GM19468 (cell line): ENCODE results near the gene SMPD1.
"Not testable (repeated sequence)": the region's sequence is repeated elsewhere in the genome, so short reads cannot be mapped to it uniquely, and the experiment has no call there.

Experiments used
- ATAC-seq: cut with Tn5 transposase; IDR thresholded peaks from one replicate; pipeline ENCODE4 v1.9.1; 2021; ENCODE audit warnings: mild to moderate bottlenecking, moderate library complexity, moderate number of reproducible peaks; ENCODE audit not compliant: unreplicated experiment; ENCODE audit errors: extremely low read depth

The SMPD1 gene

DNA sequence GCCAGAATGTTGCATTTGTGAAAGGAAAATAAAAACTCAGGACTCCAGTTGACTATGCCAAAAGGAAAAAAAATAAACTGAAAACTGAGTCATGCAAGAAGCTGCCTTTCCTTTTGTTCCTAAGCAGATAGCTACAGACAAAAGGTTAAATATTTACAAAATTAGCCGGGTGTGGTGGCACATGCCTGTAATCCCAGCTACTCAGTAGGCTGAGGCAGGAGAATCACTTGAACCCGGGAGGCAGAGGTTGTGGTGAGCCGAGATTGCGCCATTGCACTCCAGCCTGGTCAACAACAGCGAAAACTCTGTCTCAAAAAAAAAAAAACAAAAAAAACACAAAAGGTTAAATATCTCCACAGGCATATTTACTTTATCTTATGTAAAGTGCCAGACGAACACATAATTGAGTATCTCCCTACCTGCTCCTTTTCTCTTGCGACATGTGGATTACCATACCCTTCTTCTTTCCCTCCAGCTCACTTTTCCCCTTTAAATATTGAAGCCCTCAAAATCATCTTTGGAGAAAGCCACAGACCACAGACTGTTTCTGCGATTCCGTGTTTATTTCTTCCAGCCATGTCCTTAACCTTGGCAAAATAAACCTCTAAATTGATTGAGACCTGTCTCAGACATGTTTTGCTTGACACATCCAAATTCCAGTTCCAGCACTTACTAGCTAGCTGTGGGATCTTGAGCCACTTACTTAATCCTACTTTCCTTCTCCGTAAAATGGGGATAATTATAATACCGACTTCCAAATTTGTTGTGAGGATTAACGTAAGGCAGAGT lies 2.3 kb upstream of the SMPD1 start:
- ATAC-seq: no peak

DNA sequence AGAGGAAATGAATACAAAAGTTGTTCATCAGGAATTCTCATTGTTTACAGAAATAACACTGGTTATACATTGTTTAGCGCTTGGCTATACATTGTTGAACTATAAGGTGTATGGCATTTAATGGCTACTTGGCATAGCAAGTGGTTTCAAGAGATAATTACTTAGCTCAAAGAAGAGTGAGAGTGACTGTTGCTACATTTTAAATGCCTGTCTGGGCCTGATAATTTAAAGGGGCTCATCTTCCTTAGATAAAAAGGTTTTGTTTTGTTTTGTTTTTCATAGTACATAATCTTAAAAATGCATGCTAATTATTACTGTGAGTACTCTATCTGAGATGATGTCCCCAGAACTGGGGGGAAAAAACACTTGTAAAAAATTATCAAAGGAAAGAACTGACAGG lies 1.5 kb upstream of the SMPD1 start:
- no peak for ATAC-seq

DNA sequence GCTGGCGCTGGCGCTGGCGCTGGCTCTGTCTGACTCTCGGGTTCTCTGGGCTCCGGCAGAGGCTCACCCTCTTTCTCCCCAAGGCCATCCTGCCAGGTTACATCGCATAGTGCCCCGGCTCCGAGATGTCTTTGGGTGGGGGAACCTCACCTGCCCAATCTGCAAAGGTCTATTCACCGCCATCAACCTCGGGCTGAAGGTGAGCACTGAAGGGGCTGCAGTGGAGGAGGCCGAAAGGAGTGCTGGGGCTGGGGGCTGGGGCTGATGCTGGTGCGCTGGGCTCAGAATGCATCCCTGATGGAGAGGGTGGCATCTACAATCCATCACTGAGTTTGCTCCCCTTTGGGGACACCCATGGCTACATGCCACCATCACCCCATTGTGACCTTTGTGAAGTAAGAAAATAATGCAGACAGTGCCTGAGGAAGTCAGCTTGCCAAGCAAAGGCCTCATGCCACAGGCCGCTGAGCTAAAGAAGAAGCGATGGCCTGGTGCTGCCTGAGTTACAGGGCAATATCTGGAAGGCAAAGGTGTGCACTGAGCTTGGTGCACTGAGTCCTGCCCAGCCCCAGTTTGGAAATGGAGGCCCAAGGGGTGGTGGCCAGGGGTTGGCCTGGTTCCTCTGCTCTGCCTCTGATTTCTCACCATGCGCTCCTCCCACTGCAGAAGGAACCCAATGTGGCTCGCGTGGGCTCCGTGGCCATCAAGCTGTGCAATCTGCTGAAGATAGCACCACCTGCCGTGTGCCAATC lies 620 bp downstream of the SMPD1 start:
- no peak for ATAC-seq

DNA sequence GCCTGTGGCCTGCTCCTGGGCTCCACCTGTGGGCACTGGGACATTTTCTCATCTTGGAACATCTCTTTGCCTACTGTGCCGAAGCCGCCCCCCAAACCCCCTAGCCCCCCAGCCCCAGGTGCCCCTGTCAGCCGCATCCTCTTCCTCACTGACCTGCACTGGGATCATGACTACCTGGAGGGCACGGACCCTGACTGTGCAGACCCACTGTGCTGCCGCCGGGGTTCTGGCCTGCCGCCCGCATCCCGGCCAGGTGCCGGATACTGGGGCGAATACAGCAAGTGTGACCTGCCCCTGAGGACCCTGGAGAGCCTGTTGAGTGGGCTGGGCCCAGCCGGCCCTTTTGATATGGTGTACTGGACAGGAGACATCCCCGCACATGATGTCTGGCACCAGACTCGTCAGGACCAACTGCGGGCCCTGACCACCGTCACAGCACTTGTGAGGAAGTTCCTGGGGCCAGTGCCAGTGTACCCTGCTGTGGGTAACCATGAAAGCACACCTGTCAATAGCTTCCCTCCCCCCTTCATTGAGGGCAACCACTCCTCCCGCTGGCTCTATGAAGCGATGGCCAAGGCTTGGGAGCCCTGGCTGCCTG lies 1.4 kb downstream of the SMPD1 start:
- no peak for ATAC-seq

DNA sequence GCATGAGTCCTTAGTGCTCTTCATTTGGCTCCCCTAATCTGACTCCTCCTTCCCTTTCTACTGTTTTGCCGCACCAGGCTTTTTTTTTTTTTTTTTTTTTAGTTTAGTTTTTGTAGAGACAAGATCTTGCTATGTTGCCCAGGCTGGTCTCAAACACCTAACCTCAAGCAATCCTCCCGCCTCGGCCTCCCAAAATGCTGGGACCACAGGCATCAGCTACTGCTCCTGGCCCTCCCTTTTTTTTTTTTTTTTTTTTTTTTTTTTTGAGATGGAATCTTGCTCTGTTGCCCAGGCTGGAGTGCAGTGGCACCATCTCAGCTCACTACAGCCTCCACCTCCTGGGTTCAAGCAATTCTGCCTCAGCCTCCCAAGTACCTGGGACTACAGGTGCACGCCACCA lies 2.0 kb downstream of the SMPD1 start:
- not testable (repeated sequence) for ATAC-seq

DNA sequence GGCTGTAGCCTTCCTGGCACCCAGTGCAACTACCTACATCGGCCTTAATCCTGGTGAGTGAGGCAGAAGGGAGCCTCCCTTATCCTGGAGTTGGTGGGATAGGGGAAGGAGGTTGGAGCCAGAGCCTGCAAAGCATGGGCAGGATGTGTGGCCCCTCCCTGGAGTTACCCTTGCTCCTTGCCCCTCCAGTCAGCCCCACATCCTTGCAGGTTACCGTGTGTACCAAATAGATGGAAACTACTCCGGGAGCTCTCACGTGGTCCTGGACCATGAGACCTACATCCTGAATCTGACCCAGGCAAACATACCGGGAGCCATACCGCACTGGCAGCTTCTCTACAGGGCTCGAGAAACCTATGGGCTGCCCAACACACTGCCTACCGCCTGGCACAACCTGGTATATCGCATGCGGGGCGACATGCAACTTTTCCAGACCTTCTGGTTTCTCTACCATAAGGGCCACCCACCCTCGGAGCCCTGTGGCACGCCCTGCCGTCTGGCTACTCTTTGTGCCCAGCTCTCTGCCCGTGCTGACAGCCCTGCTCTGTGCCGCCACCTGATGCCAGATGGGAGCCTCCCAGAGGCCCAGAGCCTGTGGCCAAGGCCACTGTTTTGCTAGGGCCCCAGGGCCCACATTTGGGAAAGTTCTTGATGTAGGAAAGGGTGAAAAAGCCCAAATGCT lies 3.9 kb downstream of the SMPD1 start:
- no peak for ATAC-seq

DNA sequence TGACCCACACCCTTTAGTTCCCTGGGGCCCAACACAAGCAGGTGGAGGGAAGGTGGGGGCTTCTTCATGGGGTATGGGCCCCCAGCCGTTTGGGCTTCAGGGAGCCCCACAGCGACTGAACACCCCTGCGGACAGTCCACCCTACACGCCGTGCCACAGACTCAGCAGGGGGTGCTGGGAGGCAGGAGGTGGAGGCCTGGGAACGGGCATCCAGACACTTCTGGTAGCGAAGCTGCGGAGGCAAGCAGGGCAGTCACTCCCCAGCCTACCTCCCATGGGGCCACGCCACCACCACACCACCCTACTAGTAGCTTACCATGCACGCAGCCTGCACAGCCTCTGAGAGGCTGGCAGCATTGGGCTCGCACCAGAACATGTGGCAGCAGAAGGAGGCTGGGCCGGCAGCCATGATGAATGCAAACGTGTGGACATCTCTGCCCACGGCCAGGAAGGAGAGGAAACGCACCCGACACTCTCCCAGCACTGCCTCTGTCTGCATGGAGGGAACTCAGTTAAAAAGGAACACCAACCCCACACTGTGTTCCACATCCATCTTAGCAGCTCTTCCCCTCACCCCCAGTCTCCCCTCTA lies 5.3 kb downstream of the SMPD1 start:
- ATAC-seq: no peak

DNA sequence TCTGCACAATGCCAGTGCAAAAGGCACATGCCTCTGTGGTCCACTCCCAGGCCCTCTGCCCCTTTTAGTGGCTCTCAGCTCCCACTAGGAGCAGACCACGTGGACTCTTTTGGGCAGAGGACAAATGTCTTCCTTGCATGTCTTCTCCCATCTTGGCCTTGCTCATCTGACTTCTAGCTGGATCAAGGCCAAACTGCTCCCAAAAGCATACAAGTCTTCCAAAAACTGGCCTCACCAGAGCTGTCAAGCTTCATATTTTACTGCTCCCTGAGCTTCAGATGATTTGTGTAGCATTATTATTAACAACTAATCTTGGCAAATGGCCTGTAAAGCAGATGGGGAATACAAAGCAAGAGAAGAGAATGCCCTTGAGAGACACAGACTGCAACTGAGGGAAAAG lies 6.9 kb downstream of the SMPD1 start:
- no peak for ATAC-seq

DNA sequence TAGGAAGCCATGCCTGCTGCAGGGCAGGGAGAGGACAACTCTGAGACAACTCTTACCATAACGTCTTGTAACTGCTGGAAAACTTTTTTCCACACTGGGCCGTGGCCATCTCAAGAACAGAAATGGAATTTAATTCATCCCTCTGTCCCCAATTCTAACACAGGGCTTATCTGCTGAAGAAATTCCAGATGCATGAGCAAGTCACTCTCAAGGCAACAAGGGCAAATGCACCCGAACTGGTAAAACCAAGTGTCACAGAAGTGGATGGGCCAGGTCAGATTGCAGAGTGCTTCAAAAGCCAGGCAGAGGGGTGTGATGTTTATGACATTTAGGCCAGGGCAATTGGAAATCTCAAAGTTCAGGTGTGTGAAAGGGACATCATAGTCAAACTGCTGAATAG lies 7.4 kb downstream of the SMPD1 start:
- no peak for ATAC-seq

DNA sequence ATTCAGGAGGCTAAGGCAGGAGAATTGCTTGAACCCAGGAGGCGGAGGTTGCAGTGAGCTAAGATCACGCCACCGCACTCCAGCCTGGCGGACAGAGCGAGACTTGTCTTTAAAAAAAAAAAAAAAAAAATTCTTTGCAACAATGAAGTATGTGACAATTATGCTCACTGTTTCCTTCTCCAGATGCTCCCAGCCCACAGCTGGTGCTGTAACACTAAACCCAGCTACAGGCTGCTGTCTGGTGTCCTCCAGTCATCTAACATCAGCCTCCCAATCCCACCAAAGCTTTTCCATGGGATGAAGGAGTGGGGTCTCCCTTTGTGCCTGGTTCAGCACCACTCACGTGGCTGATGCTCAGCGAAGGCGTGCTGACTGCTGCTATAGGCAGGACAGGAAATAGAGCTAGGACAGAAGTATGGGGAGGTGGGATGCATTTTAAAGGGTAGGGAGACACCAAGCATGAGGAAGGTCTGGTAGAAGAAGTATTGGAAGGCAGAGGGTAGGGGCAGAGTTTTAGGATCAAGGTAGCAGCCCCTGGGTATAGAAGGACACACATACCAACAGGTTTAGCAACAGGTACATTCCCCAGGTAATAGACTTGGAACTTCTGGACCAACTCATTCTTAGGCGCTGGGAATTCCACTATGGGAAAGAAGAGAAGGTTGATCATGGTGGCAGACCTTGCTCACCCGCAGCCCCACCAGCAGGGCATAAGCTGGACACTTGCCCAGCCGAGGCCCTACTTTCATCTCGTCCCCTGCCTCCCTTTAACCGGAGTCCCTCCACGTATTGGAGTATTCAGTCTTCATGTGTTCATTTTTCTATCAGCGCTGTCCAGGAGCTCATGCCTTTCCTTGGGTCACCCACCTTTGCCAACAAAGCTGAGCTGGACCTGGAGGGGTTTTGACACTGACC lies 10.4 kb downstream of the SMPD1 start:
- no peak for ATAC-seq

DNA sequence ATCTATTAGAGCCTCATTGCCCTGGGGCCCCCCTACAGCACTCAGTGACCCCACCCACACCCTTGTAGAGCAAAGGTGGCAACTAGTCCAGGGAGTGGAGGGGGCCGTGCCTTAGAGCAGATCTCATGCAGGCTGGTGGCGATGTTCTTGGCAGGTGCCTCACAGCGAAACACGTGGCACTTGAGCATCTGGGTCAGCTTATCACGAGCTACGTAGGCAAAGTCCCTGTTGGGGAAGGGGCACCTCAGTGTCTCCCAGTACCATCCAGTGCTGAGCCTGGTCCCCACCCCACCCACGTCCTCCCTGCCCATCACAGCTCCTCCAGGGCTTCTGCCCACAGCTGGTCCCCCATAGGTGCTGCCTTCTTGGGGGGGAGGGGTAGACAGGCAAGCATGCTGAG lies 11.2 kb downstream of the SMPD1 start:
- no peak for ATAC-seq

DNA sequence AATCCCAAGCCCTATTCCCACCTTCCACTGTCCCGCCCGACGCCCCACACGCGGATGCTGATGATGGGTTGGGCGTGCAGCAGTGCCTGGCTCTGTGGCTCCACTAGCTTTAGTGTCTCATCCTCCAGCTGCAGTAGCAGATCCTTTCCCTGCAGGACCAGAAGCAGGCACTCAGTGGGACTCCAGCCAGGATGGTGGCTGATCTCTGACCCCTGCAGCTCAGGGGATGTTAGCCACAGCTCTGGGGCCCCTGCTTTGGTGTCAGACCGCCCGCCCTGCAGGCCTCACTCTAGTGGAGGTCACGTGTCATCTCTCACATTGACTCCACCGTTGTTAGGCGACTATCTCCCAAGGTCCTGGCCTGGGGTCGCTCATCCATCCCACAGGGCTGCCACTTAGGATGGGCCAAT lies 11.8 kb downstream of the SMPD1 start:
- peak; percentile 15 for ATAC-seq

DNA sequence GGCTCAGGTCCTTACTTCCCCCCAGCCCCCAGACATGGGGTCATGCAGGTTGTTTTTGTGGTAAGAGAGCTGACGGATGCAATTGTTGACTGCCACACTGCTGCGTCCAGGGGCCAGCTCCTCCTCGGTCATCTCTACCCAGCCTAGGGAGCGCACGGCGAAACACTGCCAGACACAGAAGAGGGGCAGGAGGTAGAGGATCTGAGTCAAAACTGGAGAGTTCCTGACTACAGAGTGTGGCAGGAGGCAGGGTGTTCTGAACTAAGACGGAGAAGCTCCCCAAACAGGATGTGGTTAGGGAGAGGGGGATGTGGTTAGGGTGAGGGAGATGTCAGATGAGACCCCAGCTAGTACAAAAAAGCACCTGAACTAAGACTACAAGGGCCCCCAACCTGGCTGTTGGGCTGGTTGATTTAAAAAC lies 12.3 kb downstream of the SMPD1 start:
- ATAC-seq: peak; percentile 72

DNA sequence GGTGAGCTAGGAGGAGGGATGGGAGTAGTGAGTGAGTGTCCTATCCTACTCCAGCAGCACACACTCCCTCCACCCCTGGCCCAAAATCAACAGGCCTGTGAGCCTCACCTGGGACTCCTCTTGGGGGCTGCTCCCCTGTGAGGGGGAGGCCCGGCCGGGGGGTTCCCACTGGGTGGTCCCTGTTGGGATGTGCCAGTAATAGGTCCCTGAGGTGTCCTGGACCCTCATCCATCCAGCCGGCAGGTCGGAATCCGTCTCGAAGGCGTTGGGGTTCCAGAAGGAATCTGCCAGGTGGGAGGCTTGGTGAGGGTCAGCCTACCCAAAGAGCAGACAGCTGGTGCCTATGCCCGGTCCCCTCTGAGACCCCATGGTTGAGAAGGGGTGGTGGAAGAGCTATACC lies 13.3 kb downstream of the SMPD1 start:
- ATAC-seq: no peak

DNA sequence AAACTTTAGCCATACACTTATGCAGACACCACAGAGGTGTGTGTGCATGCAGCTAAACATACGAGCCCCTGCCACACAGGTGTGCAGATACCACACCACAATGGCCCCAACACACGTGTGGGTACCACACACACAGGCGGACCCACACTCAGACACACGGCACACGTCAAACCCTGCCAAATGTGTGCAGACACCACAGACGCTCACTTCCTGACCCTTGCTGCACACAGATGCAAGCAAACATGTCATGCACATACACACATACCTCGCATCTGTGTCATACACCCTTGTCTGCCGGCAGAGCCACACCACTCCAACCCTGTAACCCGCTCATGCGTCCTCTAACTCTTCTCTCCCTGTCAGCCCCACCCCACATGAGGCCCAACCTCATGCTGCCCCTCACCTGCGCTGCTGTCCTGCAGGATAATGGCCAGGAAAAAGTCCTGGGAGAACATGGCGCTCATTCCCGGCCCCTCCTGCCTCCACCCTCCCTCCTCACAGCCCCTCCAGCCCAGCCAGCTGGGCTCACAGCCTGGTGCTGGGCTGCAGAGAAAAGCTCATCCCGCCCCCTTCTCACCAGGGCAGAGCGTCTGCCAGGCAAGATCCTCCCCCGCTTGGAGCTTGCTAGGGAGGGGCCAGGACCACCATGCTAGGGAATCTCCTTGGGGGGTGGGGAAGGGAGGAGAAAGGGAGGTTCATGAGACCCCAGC lies 14.2 kb downstream of the SMPD1 start:
- ATAC-seq: no peak

DNA sequence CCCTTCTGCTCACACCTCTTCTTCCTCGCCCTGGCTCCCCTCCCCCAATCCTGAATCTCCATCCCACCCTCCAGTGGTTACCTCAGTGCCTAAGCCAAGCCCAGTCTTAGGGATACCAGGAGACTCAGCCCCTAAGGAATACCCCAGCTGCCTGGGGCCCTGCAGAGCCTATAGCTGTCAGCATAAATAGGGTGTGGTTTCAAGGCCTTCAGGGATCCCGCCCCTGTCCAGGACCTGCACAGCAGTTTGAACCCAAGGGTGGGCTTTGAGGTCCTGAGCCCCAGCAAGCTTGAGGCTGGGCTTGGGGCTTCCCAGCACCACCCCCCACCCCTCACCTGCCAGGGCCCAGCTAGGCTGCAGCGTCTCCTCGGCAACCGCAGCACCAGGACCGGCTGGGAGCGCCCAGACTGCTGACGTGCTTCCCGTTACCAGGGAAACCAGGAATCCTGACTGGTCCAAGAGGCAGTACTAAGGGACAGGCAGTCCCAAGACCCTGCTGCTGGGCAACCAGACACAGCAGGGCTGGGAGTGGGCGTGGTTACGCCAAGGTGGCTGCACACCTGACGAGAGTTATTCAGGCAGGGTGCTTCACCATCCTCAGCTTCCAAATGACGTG lies 14.9 kb downstream of the SMPD1 start:
- no peak for ATAC-seq

DNA sequence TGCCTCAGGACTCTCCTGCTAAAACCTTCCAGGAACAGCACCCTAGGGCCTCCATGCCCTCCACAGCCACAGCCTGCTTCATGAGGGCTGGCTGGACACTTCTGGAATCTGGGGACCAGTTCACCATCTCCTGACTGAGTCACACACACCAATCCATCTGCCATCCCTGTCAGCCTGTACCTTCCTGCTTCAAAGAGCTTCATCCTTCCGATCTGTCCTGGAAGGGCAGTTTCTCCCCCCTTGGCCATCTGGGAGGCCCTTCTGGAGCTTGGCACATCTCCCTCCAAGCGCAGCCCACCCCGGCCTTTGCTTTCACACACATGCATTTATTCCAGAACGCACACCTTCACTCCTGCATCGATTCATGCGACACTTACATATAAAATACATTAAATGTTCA lies 15.6 kb downstream of the SMPD1 start:
- no peak for ATAC-seq

DNA sequence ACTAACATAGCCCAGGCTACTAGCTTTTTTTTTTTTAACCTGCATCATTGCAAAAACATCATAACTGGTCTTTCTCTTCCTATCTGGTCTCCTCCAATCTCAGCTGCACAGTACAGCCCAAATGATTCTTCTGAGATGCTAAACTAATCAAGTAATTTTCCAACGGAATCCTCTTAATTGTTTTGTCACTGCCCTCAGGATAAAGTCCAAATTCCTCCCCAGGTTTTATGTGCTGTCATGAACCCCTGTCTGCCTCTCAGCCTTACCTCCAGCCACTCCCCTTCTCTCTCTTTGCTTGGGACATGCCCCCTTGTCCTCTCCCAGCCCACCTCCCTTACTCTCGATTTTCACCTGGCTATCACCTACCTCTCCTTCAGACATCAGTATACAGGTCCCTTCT lies 16.1 kb downstream of the SMPD1 start:
- ATAC-seq: no peak
